CD4-positive, alpha-beta T cell treated with Interleukin-10 for 1 hour (primary cell): ENCODE data around the gene TMPRSS15.
"Not testable (repeated sequence)": the region's sequence is repeated elsewhere in the genome, so short reads cannot be mapped to it uniquely, and the experiment has no call there.

Experiments used
- DNase-seq: peaks from one replicate; pipeline ENCODE4 v3.0.0-alpha.2; 2020

The TMPRSS15 gene

DNA sequence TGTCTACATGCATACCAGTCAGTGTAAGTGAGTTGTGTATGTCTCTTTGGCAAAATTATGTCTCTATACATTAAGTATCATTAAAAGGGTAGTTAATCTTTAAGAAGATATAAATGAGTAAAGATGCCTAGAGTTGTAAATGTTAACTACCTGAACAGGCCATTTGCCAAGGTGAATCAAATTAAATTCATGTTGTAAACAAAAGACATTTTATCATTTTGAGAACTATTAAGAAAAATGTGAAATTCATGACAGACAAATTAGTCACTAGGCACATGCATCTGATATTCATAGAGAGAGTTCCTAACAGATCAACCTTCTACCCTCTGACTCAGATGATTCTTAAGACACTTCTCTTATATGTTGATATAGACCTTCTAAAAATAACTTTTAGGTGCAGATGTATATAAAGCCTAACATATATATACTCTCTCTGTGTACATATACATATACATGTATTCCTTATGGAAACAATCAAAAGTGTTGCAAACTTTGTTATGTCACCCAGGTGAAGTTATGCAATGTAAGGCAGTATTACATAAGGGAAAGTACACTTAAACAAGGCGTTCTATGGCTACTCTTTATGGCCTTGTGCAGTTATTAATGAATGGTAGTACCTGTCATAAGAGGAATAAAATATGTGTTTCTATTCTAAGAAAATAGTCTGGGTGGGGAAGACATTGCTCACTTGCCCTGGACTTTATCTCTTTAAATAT is at the start of gene TMPRSS15:
Gene TMPRSS15, minus strand, starts transcription at position 51 of the 716 bp plus-strand sequence. CDS start 163 bp downstream, outside the sequence.
- DNase-seq, result no peak

DNA sequence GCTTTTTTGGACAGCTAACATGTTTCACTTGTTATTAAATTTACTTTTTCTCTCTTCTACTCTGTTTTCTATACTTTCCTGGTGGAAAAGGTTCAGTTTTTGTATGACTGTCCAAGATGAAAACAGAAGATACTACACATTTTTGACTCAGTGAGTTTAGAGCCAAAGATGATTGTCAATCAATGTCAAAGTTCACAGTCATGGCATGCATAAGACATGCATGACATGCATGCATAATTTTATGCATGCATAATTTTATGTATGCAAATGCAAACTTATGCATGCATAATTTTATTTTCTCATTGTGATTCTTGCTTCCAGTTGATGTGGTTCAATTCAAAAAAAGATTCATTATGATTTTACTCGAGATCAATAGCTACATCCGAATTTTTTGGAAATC is 48.1 kb upstream of the TMPRSS15 start:
- DNase-seq, result no peak

DNA sequence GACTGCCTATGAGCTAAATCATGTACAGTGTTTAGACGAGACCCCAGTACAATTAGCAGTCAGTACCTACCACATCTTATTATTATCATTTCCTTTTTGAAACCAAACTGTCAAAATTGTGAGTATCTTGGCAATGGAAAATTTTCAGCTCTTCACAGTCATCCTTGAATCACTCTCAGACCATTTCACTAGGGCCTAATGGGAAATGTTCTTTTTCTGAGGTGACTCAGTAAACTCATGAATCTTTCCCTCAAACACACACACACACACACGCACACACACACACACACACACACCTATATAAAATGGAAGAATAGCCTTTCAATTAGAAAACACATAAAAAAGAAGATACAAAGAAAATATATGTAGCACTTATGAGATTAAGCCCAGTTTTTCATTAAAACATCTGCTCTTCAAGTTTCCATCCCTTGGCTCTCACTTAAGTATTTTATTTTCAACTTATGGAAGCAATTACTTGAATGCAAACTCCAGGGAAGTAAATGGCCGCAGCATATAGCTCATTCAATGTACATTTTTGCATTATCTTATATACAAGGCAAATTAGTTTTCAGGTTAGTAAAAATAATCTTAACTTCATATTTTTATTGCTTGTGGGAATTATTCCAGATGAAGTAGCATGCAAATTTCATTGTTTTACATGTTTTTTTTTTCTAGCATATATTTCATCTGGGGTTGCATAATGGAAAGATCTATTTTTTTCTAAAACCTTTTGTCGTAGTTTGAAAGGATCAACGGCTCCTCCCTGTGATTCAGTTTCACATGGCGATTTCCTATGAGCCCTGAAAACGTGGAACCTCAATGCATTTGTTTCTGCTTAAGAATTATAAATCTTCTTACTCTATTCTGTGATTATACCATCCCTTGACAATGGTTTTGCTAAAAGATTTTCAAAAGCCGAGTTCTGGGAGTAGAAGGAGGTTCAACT is 46.3 kb upstream of the TMPRSS15 start:
- DNase-seq, result no peak

DNA sequence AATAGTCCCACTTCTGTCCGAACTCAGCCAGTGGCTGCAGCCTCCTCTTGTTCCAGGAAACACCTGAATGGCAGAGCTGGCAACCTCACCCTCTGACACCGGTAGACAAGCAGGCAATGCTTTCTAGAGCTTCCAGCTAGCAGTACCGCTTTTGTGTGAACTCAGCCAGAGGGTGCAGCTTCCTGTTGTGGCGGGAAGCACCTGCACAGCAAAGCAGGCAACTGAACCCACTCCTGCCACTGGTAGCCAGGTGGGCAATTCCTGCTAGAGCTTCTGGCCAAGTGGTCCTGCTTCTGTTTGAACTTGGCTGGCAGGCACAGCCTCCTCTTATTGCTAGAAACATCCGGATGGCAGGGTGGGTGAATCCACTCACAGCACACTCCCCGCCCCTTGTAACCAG is 40.1 kb upstream of the TMPRSS15 start:
- no peak for DNase-seq

DNA sequence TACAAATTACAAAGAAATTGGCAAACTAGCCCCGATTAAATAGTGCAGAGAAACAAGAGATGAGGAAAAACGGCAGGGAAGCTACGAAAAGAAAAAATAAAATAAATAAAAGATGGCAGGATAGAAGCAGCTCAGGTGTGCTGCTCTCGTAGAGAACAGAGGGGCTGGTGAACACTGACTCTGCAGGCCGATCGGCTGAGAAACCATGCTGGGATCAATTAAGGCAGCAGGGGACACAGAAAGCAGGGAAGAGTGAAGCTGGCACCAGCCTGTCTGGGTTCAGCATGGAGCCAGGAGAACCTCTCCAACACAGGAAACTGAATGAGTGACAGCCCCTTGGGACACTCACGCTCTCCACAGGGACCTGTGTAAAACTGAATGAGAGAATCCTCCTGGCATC is 39.5 kb upstream of the TMPRSS15 start:
- no peak for DNase-seq

DNA sequence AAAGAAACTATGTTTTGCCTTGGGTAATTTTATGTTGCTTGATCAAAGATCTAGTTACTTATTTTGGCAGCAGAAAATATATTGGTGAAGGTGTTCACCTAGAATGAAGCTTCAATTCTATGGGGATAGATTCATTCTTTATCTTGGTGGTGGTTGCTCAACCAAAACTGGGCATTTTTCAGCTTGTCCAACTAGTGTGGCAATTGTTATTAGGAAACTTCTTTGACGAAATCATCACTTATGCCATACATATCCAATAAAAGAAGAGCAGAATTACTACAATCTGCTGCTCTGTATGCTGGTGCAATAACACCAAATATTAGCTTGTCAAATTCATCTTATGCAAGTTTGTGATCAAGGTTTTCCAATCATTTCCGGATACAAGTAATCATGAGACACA is 26.8 kb upstream of the TMPRSS15 start:
- DNase-seq, result no peak

DNA sequence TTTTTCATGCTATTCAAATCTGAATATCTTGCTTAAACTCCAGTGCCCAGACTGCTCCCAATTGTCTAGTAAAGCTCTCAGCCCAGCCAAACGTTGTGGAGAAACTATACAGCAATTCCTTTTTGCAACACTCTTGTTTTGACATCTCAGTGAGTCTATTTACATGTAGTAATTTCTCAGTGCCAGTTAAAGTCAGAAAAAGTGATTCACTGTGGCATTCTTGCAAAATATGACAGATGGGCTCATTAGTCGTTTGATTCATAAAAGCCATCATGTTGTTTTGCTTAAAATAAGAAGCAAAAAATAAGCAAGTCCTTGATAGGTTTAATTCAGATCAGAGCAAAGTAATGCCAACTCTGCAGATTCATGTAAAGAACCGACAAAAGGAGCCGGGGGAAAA is 20.7 kb upstream of the TMPRSS15 start:
- no peak for DNase-seq

DNA sequence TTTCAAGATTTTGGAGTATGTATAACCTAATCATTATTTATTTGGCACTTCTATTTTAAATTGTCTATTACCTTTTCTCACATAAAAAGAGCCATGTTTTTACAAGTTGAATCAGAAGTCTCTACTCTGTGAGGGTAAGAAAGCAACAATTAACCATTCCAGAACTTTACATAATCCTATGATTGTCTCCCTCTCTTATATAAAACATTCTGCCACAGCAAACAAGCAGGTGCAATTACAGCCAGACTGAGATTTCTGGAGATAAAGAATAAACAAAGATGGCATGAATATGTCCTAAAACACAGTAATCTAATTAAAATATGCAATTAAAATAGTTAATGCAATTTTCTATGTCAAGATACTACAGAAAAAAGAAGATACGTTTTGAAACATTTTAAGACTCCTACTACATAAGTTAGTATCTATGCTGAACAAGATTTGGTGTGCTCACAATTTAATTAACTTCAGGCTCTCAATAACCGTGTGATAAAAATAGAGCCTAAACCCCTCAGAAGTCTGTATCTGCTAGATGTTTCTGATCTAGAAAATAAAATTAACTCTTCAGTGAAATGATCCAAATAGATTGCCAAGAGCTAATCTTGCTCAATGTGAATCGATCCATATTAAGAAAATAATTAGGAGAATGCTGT is 13.7 kb upstream of the TMPRSS15 start:
- DNase-seq, result no peak

DNA sequence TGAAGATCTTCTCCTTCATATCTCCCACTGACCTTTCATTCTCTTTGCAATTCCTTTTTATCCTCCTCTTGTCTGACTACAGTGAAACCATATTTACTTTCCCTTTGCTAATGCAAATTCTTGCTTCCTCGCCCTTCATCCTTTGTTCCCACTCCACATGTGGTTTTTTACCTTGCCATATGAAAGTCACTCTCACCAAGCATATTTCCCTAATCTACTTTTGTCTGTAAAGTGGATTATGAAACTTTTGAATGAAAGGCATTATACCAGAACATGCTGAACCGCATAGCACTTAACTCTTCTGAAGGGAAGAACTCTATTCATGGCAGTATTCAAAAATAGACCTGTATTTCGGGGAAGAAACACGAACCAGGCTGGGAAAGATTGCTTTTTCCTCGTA is 8.0 kb upstream of the TMPRSS15 start:
- DNase-seq, result no peak

DNA sequence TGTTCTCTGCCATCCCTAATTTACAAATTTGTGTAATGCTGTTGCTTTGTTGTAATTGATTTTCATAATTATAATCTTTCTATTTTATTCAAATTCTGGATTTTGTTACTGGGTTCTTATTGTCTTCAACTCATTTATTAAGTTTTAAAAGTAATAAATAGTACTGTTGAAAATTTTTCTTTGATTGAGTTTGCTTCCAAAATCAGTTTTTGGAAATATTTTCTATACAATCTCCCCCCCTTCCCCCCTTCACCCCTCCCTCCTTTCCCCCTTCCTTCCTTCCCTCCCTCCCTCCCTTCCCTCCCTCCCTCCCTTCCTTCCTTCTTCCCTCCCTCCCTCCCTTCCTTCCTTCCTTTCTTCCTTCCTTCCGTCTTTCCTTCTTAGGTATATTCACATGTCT is 6.0 kb upstream of the TMPRSS15 start:
- no peak for DNase-seq

DNA sequence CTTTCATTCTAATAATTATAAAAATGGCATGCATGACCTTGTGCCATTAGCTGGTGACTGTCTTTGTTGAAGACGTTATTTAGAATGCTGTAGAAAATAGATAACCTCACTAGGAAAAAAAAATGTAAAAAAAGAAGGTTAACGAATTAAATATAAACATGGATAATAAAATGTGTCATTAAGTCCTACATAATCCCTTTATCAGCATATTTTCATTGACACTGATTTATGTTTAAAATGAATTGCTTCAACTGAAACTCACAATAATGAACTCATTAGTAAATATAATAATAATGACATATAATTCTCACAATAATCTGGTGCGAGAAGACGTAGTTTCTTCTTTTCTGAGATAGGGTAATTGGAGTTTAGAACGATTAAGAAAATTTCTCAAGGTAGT is 4.7 kb downstream of the TMPRSS15 start:
- no peak for DNase-seq

DNA sequence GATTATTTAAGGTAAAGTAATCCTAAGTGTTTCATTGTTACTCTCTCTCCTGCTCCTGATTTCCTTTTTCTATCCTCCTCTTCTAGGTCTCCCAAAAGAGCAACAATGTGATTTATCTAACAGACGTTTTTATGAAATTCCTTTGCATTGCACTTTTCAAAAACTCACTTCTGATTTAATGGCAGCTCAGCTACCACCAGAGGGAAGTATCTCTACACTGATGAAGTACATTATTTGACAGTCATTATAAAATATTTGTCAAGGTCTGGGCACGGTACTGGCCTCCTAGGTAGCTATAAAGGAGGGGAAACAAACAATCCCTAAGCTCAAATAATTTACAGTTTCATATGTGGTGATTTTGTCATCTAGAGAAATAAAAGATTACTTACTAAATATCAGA is 15.6 kb downstream of the TMPRSS15 start:
- DNase-seq, result no peak

DNA sequence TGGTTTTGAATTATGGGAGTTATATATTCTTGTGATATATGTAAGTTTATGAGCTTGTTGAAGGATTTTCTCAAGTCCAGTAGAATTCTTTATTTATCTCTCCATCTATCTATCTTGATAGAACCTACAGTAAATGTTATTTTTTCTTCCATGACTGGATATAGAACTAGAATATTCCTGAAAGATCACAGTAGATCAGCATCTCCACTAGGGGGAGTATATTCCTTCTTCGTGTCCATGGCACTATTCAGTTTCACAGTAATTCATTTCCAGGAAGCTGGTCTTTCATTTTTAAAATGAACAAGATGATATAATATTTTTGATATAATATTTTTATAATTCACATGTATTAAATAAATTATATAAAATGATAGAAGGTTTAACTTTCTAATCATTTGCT is 18.8 kb downstream of the TMPRSS15 start:
- no peak for DNase-seq

DNA sequence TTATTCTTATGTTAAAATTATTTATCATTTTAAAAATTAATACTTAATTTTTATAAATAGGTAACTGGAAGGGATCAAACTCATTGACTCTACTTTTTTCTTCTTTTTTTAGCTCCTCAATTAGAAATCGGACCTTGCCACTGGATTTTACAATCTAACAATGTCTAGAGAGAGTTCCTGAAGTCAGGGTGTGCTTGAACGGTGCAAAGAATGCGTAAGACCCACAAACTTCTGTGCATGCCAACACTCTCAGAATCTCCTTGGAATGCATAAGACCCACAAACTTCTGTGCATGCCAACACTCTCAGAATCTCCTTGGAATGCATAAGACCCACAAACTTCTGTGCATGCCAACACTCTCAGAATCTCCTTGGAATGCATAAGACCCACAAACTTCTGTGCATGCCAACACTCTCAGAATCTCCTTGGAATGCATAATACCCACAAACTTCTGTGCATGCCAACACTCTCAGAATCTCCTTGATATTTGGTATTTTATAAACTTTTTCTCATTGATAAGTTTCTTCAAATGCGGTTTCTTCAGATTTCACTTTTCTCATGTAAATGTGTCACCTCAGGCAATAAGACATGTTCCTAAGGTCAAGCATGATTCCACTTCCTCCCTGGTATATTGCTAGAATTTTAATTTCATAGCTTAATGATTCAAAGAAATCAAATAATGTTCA is 20.5 kb downstream of the TMPRSS15 start:
- not testable (repeated sequence) for DNase-seq

DNA sequence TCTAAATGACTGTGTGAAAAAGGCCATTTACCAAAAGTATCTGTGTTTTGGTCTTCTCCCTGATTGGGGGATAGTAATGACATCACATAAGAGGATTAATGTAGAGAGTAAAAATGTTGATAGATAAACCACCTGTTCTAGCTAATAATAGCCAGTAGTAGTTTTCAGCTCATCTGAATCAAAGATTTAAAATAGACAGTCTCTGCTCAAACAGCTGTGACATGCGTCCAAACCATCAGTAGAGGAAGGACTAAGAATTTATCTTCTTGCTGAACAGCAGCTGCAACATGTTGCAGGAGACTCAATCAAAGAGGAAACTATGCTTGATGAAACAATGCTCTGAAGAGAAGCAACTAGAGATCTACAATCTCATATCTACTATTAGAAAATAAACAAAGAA is 21.4 kb downstream of the TMPRSS15 start:
- DNase-seq, result no peak

DNA sequence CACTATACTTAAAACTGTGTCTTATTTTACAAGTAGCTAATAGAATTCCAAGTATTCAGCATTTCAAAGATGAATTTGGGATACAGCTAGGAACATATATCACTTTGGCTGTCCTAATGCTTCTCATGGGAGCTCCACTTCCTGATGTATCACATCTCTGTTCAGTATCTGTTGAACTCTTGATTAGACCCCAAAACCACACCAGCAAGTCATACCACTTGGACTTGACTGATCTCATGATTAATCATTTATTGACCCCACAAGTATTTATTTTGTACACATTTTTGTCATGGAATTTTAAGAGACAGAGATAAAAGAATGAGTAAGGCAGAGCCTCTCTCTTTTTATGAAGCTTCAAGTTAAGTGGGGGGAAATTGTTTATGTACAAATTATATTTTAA is 30.0 kb downstream of the TMPRSS15 start:
- no peak for DNase-seq

DNA sequence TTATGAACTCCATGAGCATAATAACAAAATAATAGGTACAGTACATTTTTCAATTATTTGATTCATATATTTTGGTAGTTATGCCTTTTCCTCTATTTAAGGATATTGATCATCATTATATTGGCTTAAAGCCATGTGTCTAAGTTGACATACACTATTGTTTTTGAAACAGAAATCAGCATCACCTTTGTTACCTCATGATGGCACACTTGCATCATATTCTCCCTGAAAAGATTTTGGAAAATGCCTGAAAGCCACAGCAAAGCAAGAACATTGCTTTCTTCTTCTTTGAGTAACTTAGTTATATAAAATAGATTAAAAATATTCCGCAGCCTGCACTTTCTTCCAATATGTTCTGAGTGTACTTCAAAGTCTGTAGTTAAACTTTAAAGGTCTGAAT is 33.3 kb downstream of the TMPRSS15 start:
- DNase-seq, result no peak

DNA sequence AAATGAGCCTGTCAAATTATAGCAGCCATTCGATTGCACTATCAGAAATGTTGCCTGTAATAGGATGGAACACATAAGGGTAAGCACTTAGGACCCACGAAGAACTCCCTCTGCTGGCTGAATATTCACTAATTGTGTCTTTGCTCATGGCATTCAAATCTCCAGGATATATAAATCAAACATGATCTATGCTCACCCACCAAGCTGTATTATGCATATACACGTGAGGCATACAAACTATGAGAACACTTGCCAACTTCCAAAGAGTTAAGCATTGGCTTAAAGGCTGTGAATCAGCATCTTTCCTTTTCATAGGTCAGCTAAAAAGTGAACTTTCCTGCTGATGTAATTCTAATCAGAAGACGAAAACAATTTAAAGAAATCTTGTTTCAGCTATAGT is 34.5 kb downstream of the TMPRSS15 start:
- no peak for DNase-seq

DNA sequence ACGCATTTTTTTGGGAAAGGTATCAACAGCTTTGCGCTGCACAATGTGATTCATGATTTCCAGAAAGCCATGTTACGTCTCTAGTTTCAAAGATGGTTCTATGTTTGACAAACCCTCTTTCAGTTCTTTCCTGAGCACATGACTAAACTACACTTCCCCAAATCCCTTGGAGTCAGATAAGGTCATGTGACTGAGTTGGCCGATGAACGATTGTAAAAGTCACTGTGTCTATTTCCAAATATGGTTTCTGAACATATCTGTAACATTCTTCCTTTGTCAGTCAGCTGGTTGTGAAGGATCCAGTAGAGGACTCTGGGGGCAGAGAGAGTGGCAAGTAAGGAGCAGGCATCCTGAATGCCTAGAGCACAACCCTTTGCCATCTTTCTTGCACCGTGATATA is 35.4 kb downstream of the TMPRSS15 start:
- DNase-seq, result no peak

DNA sequence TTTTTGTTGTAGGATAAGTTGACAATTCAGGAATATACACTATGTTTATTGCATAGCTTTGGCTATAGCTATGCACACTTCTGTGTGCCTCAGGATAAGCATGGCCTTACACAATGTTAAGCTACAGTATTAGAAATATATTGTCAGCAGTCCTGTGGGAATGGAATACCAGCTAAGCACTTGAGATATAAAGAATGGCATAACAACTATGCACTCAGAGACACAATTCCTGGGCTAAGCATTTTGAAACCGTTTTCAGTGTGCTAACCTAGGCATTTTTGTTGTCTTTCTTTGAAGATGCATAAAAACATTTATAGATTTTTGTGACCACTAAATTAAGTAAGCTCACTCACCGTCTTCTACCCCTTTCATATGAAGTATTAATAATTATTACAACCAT is 46.8 kb downstream of the TMPRSS15 start:
- no peak for DNase-seq

DNA sequence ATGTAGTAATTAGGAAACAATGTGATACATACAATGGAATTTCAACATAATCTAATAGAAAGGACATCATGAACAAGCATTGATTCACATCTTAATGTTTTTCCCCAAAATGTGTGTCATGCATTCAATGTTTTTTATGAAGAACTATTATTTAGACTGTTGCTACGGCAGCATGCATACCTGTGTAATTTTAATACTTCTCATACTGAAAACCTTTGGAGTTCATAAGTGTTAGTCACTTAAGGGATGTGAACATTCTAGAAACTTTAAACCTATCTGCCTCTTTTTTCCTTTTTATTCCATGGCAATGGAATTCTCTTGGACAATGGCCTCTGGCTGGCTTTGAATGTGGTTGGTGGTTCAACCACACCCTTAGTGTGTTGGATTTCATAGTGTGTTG is 48.6 kb downstream of the TMPRSS15 start:
- no peak for DNase-seq

DNA sequence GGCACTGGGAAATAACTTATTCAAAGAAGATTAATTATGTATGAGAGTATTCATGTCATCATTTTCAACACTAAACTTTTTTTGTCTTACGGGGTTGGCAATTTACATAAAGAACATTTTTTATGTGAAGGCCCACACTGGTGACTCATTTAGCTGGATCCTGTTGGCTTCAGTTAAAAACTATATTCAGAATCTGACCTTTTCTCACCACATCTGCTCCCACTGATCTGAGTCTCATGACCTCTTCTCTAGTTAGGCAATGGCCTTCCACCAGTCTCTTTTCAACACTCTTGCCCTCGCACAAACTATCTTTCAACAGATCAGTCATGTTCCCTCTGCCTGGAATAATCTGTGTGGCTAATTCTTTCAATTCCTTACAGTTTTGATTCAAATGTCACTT is 53.4 kb downstream of the TMPRSS15 start:
- DNase-seq, result no peak

DNA sequence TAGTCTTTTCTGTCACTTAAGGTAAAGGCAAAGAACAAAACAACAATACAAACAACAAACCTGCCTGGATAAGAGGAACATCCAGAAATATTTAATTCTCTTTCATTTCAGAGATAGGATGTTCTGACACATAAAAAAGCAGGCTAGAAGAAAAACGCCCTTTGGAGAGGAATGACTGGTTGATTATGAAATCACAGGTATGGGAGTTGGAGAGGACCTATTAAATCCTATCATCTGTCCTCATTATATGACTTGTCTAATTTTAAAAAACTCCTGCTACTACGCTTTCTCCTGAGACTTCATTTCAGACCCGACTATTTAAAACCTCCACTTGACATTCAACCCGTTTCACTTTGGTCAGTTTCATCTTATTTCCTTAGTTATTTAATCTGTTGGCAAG is 54.1 kb downstream of the TMPRSS15 start:
- DNase-seq, result no peak
